HepG2 (cell line): ENCODE results near the gene LRRC51.

ENCODE experiments used
- ETV6 ChIP-seq: sonication (generic); formaldehyde crosslinking; conservative IDR thresholded peaks from 2 replicates; pipeline ENCODE4 v1.4.0; 2020; ENCODE audit warnings: missing genetic modification reagents
- NFE2 ChIP-seq: sonication (generic); formaldehyde crosslinking; IDR thresholded peaks from 2 replicates; pipeline ENCODE4 v1.4.0; 2020; ENCODE audit warnings: missing genetic modification reagents
- NR2C2 ChIP-seq: sonication (generic); formaldehyde crosslinking; IDR thresholded peaks from 2 replicates; pipeline ENCODE4 v1.4.0; 2020; ENCODE audit warnings: missing genetic modification reagents, mild to moderate bottlenecking, moderate library complexity, borderline replicate concordance
- PRPF4 ChIP-seq: fragments of 200-400 bp; formaldehyde crosslinking; IDR thresholded peaks from 2 replicates; pipeline ENCODE4 v1.6.1; 2016; ENCODE audit warnings: low read length, low read depth; ENCODE audit not compliant: poor library complexity, severe bottlenecking
- RELA ChIP-seq: sonication (generic); formaldehyde crosslinking; IDR thresholded peaks from 2 replicates; pipeline ENCODE4 v1.4.0; 2020; ENCODE audit warnings: missing genetic modification reagents
- TBP ChIP-seq: sonication (generic); formaldehyde crosslinking; IDR thresholded peaks from 2 replicates; pipeline ENCODE4 v1.5.0; 2020; ENCODE audit warnings: missing genetic modification reagents
- TRIM24 ChIP-seq: sonication (generic); formaldehyde crosslinking; IDR thresholded peaks from 2 replicates; pipeline ENCODE4 v1.8.0; 2022; ENCODE audit warnings: mild to moderate bottlenecking, missing genetic modification reagents
- ZNF180 ChIP-seq: sonication (generic); formaldehyde crosslinking; IDR thresholded peaks from 2 replicates; pipeline ENCODE4 v1.4.0; 2020; ENCODE audit warnings: low read depth, missing genetic modification reagents, borderline replicate concordance
- ZNF7 ChIP-seq: IDR thresholded peaks from 2 replicates; pipeline ENCODE4 v1.6.1; 2016; ENCODE audit warnings: missing biosample characterization, missing genetic modification reagents
- ZNF780A ChIP-seq: sonication (generic); formaldehyde crosslinking; IDR thresholded peaks from 2 replicates; pipeline ENCODE4 v1.8.0; 2022; ENCODE audit warnings: mild to moderate bottlenecking, missing genetic modification reagents, moderate library complexity
- TF ChIP-seq, protein P1 (sequence below): sonication (generic); formaldehyde crosslinking; IDR thresholded peaks from 2 replicates; pipeline ENCODE4 v1.5.0; 2020; ENCODE audit warnings: mild to moderate bottlenecking, missing genetic modification reagents, moderate library complexity
- TF ChIP-seq, protein P2 (sequence below), 2 experiments: sonication (generic) in 1 of 2; formaldehyde crosslinking in 1 of 2; IDR thresholded peaks; 2 replicates each; pipeline versions ENCODE4 v1.5.1 to v1.6.1; 2011 to 2020; ENCODE audit warnings: borderline replicate concordance in 1 of 2, low read depth in 1 of 2, low read length in 1 of 2, mild to moderate bottlenecking in 1 of 2, missing genetic modification reagents in 1 of 2, moderate library complexity in 1 of 2
- TF ChIP-seq, protein P3 (sequence below): sonication (generic); formaldehyde crosslinking; IDR thresholded peaks from 2 replicates; pipeline ENCODE4 v1.5.0; 2020; ENCODE audit warnings: mild to moderate bottlenecking, missing genetic modification reagents

DNA sequence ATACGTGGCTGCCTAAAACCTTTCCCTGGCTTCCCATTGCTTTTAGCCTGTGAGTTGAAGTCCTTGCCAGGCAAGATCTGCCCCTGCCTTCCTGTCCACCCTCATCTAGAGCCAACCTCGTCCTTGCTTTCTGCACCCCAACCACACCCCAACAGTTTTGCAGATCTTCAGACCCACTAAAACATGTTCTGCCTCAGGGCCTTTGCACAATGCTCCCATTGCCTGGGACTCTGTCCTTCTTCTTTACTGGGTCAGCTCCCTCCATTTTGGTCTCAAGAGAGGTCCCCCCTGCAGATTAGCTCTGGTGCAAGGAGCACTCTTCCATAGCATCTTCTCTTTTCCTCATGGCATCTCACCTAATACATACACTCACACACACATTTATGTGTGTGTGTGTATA is 40.3 kb downstream of the LRRC51 start:
- TF ChIP-seq PRPF4 (no peak), ZNF780A (no peak), ZNF7 (CRISPR knock-in tag) (no peak), TRIM24 (CRISPR knock-in tag) (no peak), RELA (CRISPR knock-in tag) (no peak), NFE2 (no peak), NR2C2 (CRISPR knock-in tag) (no peak), TBP (CRISPR knock-in tag) (no peak), ZNF180 (CRISPR knock-in tag) (no peak), ETV6 (CRISPR knock-in tag) (no peak)
- TF ChIP-seq, protein P1, sequence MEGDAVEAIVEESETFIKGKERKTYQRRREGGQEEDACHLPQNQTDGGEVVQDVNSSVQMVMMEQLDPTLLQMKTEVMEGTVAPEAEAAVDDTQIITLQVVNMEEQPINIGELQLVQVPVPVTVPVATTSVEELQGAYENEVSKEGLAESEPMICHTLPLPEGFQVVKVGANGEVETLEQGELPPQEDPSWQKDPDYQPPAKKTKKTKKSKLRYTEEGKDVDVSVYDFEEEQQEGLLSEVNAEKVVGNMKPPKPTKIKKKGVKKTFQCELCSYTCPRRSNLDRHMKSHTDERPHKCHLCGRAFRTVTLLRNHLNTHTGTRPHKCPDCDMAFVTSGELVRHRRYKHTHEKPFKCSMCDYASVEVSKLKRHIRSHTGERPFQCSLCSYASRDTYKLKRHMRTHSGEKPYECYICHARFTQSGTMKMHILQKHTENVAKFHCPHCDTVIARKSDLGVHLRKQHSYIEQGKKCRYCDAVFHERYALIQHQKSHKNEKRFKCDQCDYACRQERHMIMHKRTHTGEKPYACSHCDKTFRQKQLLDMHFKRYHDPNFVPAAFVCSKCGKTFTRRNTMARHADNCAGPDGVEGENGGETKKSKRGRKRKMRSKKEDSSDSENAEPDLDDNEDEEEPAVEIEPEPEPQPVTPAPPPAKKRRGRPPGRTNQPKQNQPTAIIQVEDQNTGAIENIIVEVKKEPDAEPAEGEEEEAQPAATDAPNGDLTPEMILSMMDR (CRISPR knock-in tag): no peak
- TF ChIP-seq, protein P2, sequence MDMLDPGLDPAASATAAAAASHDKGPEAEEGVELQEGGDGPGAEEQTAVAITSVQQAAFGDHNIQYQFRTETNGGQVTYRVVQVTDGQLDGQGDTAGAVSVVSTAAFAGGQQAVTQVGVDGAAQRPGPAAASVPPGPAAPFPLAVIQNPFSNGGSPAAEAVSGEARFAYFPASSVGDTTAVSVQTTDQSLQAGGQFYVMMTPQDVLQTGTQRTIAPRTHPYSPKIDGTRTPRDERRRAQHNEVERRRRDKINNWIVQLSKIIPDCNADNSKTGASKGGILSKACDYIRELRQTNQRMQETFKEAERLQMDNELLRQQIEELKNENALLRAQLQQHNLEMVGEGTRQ (IDR thresholded peaks at IDR 0.05; ENCODE audit: low read depth, low read length): no peak
- TF ChIP-seq, protein P2 (CRISPR knock-in tag; IDR thresholded peaks at IDR 0.05; ENCODE audit: borderline replicate concordance): no peak
- TF ChIP-seq, protein P3, sequence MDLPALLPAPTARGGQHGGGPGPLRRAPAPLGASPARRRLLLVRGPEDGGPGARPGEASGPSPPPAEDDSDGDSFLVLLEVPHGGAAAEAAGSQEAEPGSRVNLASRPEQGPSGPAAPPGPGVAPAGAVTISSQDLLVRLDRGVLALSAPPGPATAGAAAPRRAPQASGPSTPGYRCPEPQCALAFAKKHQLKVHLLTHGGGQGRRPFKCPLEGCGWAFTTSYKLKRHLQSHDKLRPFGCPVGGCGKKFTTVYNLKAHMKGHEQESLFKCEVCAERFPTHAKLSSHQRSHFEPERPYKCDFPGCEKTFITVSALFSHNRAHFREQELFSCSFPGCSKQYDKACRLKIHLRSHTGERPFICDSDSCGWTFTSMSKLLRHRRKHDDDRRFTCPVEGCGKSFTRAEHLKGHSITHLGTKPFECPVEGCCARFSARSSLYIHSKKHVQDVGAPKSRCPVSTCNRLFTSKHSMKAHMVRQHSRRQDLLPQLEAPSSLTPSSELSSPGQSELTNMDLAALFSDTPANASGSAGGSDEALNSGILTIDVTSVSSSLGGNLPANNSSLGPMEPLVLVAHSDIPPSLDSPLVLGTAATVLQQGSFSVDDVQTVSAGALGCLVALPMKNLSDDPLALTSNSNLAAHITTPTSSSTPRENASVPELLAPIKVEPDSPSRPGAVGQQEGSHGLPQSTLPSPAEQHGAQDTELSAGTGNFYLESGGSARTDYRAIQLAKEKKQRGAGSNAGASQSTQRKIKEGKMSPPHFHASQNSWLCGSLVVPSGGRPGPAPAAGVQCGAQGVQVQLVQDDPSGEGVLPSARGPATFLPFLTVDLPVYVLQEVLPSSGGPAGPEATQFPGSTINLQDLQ (CRISPR knock-in tag): no peak
